Neural cell (in vitro differentiated cells): ENCODE results near the gene NCAPD3. TPM values are rescaled to one million over a fixed set of nuclear protein-coding genes. Genes with fewer than 3 reads are reported as not detected.

ENCODE experiments used
- H2AFZ ChIP-seq: fragments of 200-600, 300-800 bp; sonication (generic), shearing (Covaris generic); 2 replicates; pipeline ENCODE4 v1.6.0; 2014; ENCODE audit warnings: low read depth, mild to moderate bottlenecking, antibody characterized with exemption, low read length, moderate library complexity
- H3F3A ChIP-seq: fragments of 200-600 bp; shearing (Covaris generic); 2 replicates; pipeline ENCODE4 v1.6.1; 2016; ENCODE audit warnings: mild to moderate bottlenecking, moderate library complexity, mixed read lengths, antibody characterized with exemption, low read length; ENCODE audit not compliant: insufficient read depth, poor library complexity, severe bottlenecking
- H3K27ac ChIP-seq: fragments of 200-600, 300-800 bp; sonication (generic), shearing (Covaris generic); 2 replicates; pipeline ENCODE4 v1.5.1; 2014; ENCODE audit warnings: mild to moderate bottlenecking, low read length, moderate library complexity
- H3K27me3 ChIP-seq: fragments of 300-800, 200-600 bp; sonication (generic), shearing (Covaris generic); 2 replicates; pipeline ENCODE4 v1.6.0; 2014; ENCODE audit warnings: mild to moderate bottlenecking, low read depth, low read length, moderate library complexity; ENCODE audit not compliant: insufficient read depth
- H3K36me3 ChIP-seq: fragments of 300-800, 200-600 bp; sonication (generic), shearing (Covaris generic); 2 replicates; pipeline ENCODE4 v1.5.1; 2014; ENCODE audit warnings: mild to moderate bottlenecking, antibody characterized with exemption, low read length, moderate library complexity; ENCODE audit not compliant: insufficient read depth
- H3K4me2 ChIP-seq: fragments of 300-800, 200-600 bp; sonication (generic), shearing (Covaris generic); 2 replicates; pipeline ENCODE4 v1.6.0; 2014; ENCODE audit warnings: mild to moderate bottlenecking, low read length
- H3K4me3 ChIP-seq: fragments of 300-800, 200-600 bp; sonication (generic), shearing (Covaris generic); 2 replicates; pipeline ENCODE4 v1.5.1; 2014; ENCODE audit warnings: mild to moderate bottlenecking, low read length, moderate library complexity
- H3K79me2 ChIP-seq: fragments of 200-600 bp; shearing (Covaris generic); replicated peaks from 2 replicates; pipeline ENCODE4 v1.6.0; 2014; ENCODE audit warnings: mild to moderate bottlenecking, low read length, moderate library complexity; ENCODE audit not compliant: insufficient read depth
- H3K9ac ChIP-seq: fragments of 300-800, 200-600 bp; sonication (generic), shearing (Covaris generic); 2 replicates; pipeline ENCODE4 v1.6.1; 2016; ENCODE audit warnings: mild to moderate bottlenecking, low read length, mixed read lengths
- H3K9me2 ChIP-seq: fragments of 200-600 bp; shearing (Covaris generic); 2 replicates; pipeline ENCODE4 v1.6.1; 2016; ENCODE audit warnings: mild to moderate bottlenecking, low read length, mixed read lengths; ENCODE audit not compliant: insufficient read depth
- H3K9me3 ChIP-seq: fragments of 200-600, 300-800 bp; sonication (generic), shearing (Covaris generic); 2 replicates; pipeline ENCODE4 v1.6.1; 2016; ENCODE audit warnings: mild to moderate bottlenecking, mixed run types, low read length, moderate library complexity, mixed read lengths
- H4K20me1 ChIP-seq: fragments of 200-600 bp; shearing (Covaris generic); 2 replicates; pipeline ENCODE4 v1.6.1; 2016; ENCODE audit warnings: mild to moderate bottlenecking, mixed run types; ENCODE audit not compliant: insufficient read depth
- CTCF ChIP-seq: fragments of 450-650 bp; IDR thresholded peaks from 2 replicates; pipeline ENCODE4 v1.5.1; 2014; ENCODE audit warnings: antibody characterized with exemption, mild to moderate bottlenecking, moderate library complexity; ENCODE audit not compliant: poor library complexity, severe bottlenecking
- EP300 ChIP-seq: fragments of 450-650 bp; conservative IDR thresholded peaks from 2 replicates; pipeline ENCODE4 v1.6.1; 2014; ENCODE audit warnings: antibody characterized with exemption, mild to moderate bottlenecking, moderate library complexity; ENCODE audit not compliant: poor library complexity, severe bottlenecking
- EZH2 ChIP-seq: fragments of 200-600, 300-800 bp; shearing (Covaris generic), sonication (generic); IDR thresholded peaks from 2 replicates; pipeline ENCODE4 v1.6.1; 2014; ENCODE audit warnings: antibody characterized with exemption, low read length, borderline replicate concordance, mild to moderate bottlenecking; ENCODE audit not compliant: insufficient read depth, poor library complexity, severe bottlenecking
- MXI1 ChIP-seq: fragments of 450-650 bp; conservative IDR thresholded peaks from 2 replicates; pipeline ENCODE4 v1.6.1; 2014; ENCODE audit warnings: antibody characterized with exemption, mild to moderate bottlenecking; ENCODE audit not compliant: poor library complexity, severe bottlenecking
- POLR2AphosphoS5 ChIP-seq: IDR thresholded peaks from 2 replicates; pipeline ENCODE4 v1.6.1; 2012
- RAD21 ChIP-seq: fragments of 450-650 bp; conservative IDR thresholded peaks from 2 replicates; pipeline ENCODE4 v1.6.1; 2014; ENCODE audit warnings: antibody characterized with exemption, mild to moderate bottlenecking, moderate library complexity
- REST ChIP-seq: IDR thresholded peaks from 2 replicates; pipeline ENCODE4 v1.6.1; 2012; ENCODE audit warnings: borderline replicate concordance
- SMC3 ChIP-seq: fragments of 450-650 bp; conservative IDR thresholded peaks from 2 replicates; pipeline ENCODE4 v1.6.1; 2014; ENCODE audit warnings: antibody characterized with exemption, mild to moderate bottlenecking, moderate library complexity; ENCODE audit not compliant: poor library complexity
- TAF1 ChIP-seq: IDR thresholded peaks from 2 replicates; pipeline ENCODE4 v1.6.1; 2012; ENCODE audit warnings: low read depth
- polyA plus RNA-seq: library from polyadenylated mRNA; depleted of rRNA; stranded (reverse); fragments of >200 nt; gene quantifications from 2 replicates; pipeline ENCODE4 v1.2.3, GENCODE V29; 2014

Gene NCAPD3
- polyA plus RNA-seq, 1 donor from 2014 or later, result 11.9 TPM

- Histone ChIP-seq H3F3A (no peaks in the 10 kb centered on the region), H3K9ac (no peak overlapping the region), H2AFZ (no peak overlapping the region), H3K79me2 (no peaks in the 10 kb centered on the region), H3K4me2 (no peak overlapping the region), H3K9me2 (no peaks in the 10 kb centered on the region), H3K27ac (no peak overlapping the region), H3K27me3 (no peaks in the 10 kb centered on the region), H3K9me3 (no peaks in the 10 kb centered on the region), H4K20me1 (no peaks in the 10 kb centered on the region), H3K36me3 (peaks cover 8% of the 10 kb centered on the region), H3K4me3 (no peak overlapping the region)
- no peak for TF ChIP-seq EP300
- no peak for TF ChIP-seq CTCF
- no peak for TF ChIP-seq MXI1
- TF ChIP-seq REST, result no peak
- no peak for TF ChIP-seq RAD21
- no peak for TF ChIP-seq EZH2
- TF ChIP-seq POLR2AphosphoS5, result no peak
- no peak for TF ChIP-seq TAF1
- no peak for TF ChIP-seq SMC3
Measured at GRCh38 chr11:134170919-134171281, 52.9 kb downstream of the NCAPD3 start.

DNA sequence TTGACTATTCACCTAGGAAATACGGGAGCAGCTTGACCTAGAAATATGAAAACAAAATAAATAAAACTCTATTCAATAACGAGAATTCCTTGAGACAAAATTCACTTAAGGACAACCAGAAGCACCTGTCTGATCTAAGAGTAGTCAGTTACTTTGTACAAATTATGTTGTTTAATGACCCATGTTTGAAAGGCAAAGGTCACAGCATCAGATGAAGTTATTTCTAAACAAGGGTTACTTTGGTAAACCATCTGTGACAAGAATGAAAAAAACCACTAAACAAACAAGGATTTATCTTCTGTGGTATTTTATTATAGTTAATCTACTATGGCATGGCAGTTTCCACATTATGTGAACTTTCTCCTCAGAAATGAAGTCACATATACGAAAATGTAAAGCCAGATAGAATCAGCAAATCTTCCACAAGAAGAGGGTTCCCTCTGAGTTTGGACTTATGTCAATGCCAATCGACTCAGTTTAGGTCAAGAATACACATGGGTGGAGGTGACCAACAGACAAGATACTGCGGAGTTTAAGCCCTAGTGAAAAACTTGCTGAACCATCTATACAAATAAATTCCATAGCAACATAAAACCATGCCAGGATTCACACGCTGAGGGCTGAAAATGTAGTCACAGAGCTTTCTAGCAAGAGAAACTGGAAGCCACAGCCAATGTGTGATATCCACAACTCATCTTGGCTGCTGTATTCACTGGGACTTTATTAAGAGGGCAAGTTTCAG, 53.4 kb downstream of the NCAPD3 start:
- H3K4me2 ChIP-seq, result no peak overlapping the region
- peaks cover 9% of the 10 kb centered on the region for H3K36me3 ChIP-seq
- no peaks in the 10 kb centered on the region for H3K9me3 ChIP-seq

More for the DNA sequence above, 53.4 kb downstream of the NCAPD3 start:
- H2AFZ ChIP-seq, result no peak overlapping the region
- no peaks in the 10 kb centered on the region for H4K20me1 ChIP-seq
- H3K9ac ChIP-seq, result no peak overlapping the region
- H3K4me3 ChIP-seq, result no peak overlapping the region
- no peak for TF ChIP-seq RAD21
- TF ChIP-seq MXI1, result no peak
- TF ChIP-seq EP300, result no peak
- no peak for TF ChIP-seq CTCF
- no peak for TF ChIP-seq REST
- TF ChIP-seq POLR2AphosphoS5, result no peak
- TF ChIP-seq EZH2, result no peak
- no peak for TF ChIP-seq SMC3
- no peak for TF ChIP-seq TAF1
- H3K27me3 ChIP-seq, result no peaks in the 10 kb centered on the region
- no peaks in the 10 kb centered on the region for H3K9me2 ChIP-seq
- H3K27ac ChIP-seq, result no peak overlapping the region
- H3F3A ChIP-seq, result no peaks in the 10 kb centered on the region
- no peaks in the 10 kb centered on the region for H3K79me2 ChIP-seq
